HCT116 (cell line): ENCODE data around the gene PHYHIPL. TPM values are rescaled to one million over a fixed set of nuclear protein-coding genes. Genes with fewer than 3 reads are reported as not detected.

ENCODE experiments used
- ATAC-seq: fragments of 200-7000 bp; cut with Tn5 transposase; 2 replicates; pipeline ENCODE4 v1.9.1; 2020; ENCODE audit warnings: mild to moderate bottlenecking, moderate library complexity
- BruUV-seq: library from RNA; stranded (reverse); fragments of 400-500 nt; replicated peaks from 2 replicates; lab custom pipeline; 2021; lab: Mats Ljungman, UMichigan
- CTCF ChIA-PET: fragments of 300-600 bp; sonication (Branson Sonifier 250); formaldehyde crosslinking; loops from one replicate; lab custom pipeline; 2021; ENCODE audit warnings: antibody characterized with exemption; lab: Charles Lee
- POLR2A ChIA-PET: fragments of 300-600, 350-600 bp; sonication (Branson Sonifier 250); formaldehyde crosslinking; loops from one replicate; lab custom pipeline; 2021; ENCODE audit warnings: antibody characterized with exemption; lab: Charles Lee
- RAD21 ChIA-PET, 2 experiments: fragments of 300-600 bp; sonication (Branson Sonifier 250); formaldehyde crosslinking; loops; one replicate each; lab custom pipeline; 2023; ENCODE audit warnings: low total read pairs in 2 of 2; ENCODE audit not compliant: uncharacterized antibody in 2 of 2, unreplicated experiment in 2 of 2, low non-redundant PET in 1 of 2; lab: Charles Lee
- DNase-seq: peaks from one replicate; pipeline ENCODE4 v3.0.0-alpha.2; 2010; ENCODE audit warnings: low read depth, low spot score
- H2AFZ ChIP-seq: fragments of 200-600 bp; shearing (Covaris generic), sonication (generic); 2 replicates; pipeline ENCODE4 v1.6.1; 2017; ENCODE audit warnings: low read depth, mixed run types, mixed read lengths, antibody characterized with exemption, low read length; ENCODE audit not compliant: poor library complexity, severe bottlenecking
- H3K27ac ChIP-seq: 2 replicates; pipeline ENCODE4 v1.5.1; 2012; ENCODE audit warnings: low read depth, low read length
- H3K27me3 ChIP-seq: fragments of 200-600 bp; sonication (generic); 2 replicates; pipeline ENCODE4 v1.6.1; 2016; ENCODE audit warnings: mixed run types, low read length, mixed read lengths; ENCODE audit not compliant: insufficient read depth
- H3K36me3 ChIP-seq, 2 experiments: fragments of 200-500 bp in 1 of 2; fragments of 200-600 bp in 1 of 2; sonication (Bioruptor generic) in 1 of 2; sonication (generic) in 1 of 2; 2 replicates each; pipeline versions ENCODE4 v1.5.1 to v1.6.1; 2014 to 2016; ENCODE audit warnings: low read length in 2 of 2, inconsistent platforms in 1 of 2, mixed read lengths in 1 of 2, mixed run types in 1 of 2; ENCODE audit not compliant: insufficient read depth in 2 of 2, control insufficient read depth in 1 of 2
- H3K4me1 ChIP-seq, 2 experiments: fragments of 200-600 bp in 1 of 2; sonication (generic) in 1 of 2; 2 replicates each; pipeline versions ENCODE4 v1.5.1 to v1.6.1; 2012 to 2017; ENCODE audit warnings: low read length in 2 of 2, inconsistent platforms in 1 of 2, mild to moderate bottlenecking in 1 of 2, mixed read lengths in 1 of 2, mixed run types in 1 of 2, moderate library complexity in 1 of 2; ENCODE audit not compliant: insufficient read depth in 2 of 2, control insufficient read depth in 1 of 2
- H3K4me2 ChIP-seq: fragments of 200-600 bp; sonication (generic); 2 replicates; pipeline ENCODE4 v1.6.1; 2017; ENCODE audit warnings: mixed run types, low read length, mixed read lengths
- H3K4me3 ChIP-seq, 2 experiments: fragments of 200-600 bp in 1 of 2; sonication (generic) in 1 of 2; replicated peaks in 1 of 2; 2 replicates each; pipeline ENCODE4 v1.5.1; 2011 to 2016; ENCODE audit warnings: low read length in 2 of 2, control low read depth in 1 of 2, low read depth in 1 of 2, mild to moderate bottlenecking in 1 of 2, mixed read lengths in 1 of 2, mixed run types in 1 of 2
- H3K79me2 ChIP-seq: fragments of 200-600 bp; sonication (generic); 2 replicates; pipeline ENCODE4 v1.6.1; 2017; ENCODE audit warnings: mild to moderate bottlenecking, mixed run types, low read length, moderate library complexity, mixed read lengths; ENCODE audit not compliant: insufficient read depth
- H3K9ac ChIP-seq: fragments of 200-600 bp; sonication (generic); 2 replicates; pipeline ENCODE4 v1.6.1; 2016; ENCODE audit warnings: low read length, mixed read lengths
- H3K9me2 ChIP-seq: fragments of 200-600 bp; sonication (generic), shearing (Covaris generic); 2 replicates; pipeline ENCODE4 v1.6.1; 2017; ENCODE audit warnings: mixed run types, mild to moderate bottlenecking, moderate library complexity; ENCODE audit not compliant: insufficient read depth
- H3K9me3 ChIP-seq, 2 experiments: fragments of 200-500 bp in 1 of 2; fragments of 200-600 bp in 1 of 2; sonication (Bioruptor generic) in 1 of 2; sonication (generic) in 1 of 2; 2 replicates each; pipeline ENCODE4 v1.6.1; 2014 to 2017; ENCODE audit warnings: low read length in 2 of 2, mixed read lengths in 2 of 2, inconsistent platforms in 1 of 2, low read depth in 1 of 2, mild to moderate bottlenecking in 1 of 2, mixed run types in 1 of 2, moderate library complexity in 1 of 2; ENCODE audit not compliant: control insufficient read depth in 1 of 2, insufficient read depth in 1 of 2
- H4K20me1 ChIP-seq: fragments of 200-600 bp; sonication (generic), shearing (Covaris generic); 2 replicates; pipeline ENCODE4 v1.6.1; 2017; ENCODE audit warnings: mixed run types, mild to moderate bottlenecking, moderate library complexity; ENCODE audit not compliant: insufficient read depth
- CBX3 ChIP-seq: IDR thresholded peaks from 2 replicates; pipeline ENCODE4 v1.6.1; 2012; ENCODE audit warnings: low read depth
- EGR1 ChIP-seq: IDR thresholded peaks from 2 replicates; pipeline ENCODE4 v1.6.1; 2012; ENCODE audit warnings: low read depth
- EZH2phosphoT487 ChIP-seq: fragments of 200-600 bp; IDR thresholded peaks from 2 replicates; pipeline ENCODE4 v1.6.1; 2018; ENCODE audit warnings: antibody characterized with exemption, borderline replicate concordance
- FOSL1 ChIP-seq: IDR thresholded peaks from 2 replicates; pipeline ENCODE4 v1.6.1; 2012; ENCODE audit warnings: low read depth
- JUND ChIP-seq: IDR thresholded peaks from 2 replicates; pipeline ENCODE4 v1.6.1; 2012
- POLR2A ChIP-seq: IDR thresholded peaks from 2 replicates; pipeline ENCODE4 v1.7.0; 2011; ENCODE audit warnings: borderline replicate concordance; ENCODE audit not compliant: insufficient read depth, insufficient read length; ENCODE audit errors: extremely low read depth
- POLR2AphosphoS5 ChIP-seq: IDR thresholded peaks from 2 replicates; pipeline ENCODE4 v1.6.1; 2011; ENCODE audit warnings: mild to moderate bottlenecking, low read depth, low read length, moderate library complexity
- YY1 ChIP-seq: IDR thresholded peaks from 2 replicates; pipeline ENCODE4 v1.6.1; 2011; ENCODE audit warnings: low read length, low read depth, moderate library complexity, mild to moderate bottlenecking; ENCODE audit not compliant: insufficient replicate concordance; ENCODE audit errors: extremely low read depth
- ZFX ChIP-seq: fragments of 450-650 bp; IDR thresholded peaks from 2 replicates; pipeline ENCODE4 v1.6.1; 2017
- intact Hi-C: fragments of 100-400 bp; cut with micrococcal nuclease; formaldehyde crosslinking; loops from 2 replicates; pipeline ENCODE4 v1.10.0; 2022
- total RNA-seq: library from RNA; stranded (reverse); gene quantifications from one replicate; pipeline ENCODE4 v1.2.1, GENCODE V29; 2021; ENCODE audit not compliant: unreplicated experiment
- TF ChIP-seq, protein P1 (sequence below): IDR thresholded peaks from 2 replicates; pipeline ENCODE4 v1.6.1; 2012
- TF ChIP-seq, protein P2 (sequence below): IDR thresholded peaks from 2 replicates; pipeline ENCODE4 v1.6.1; 2012
- TF ChIP-seq, protein P3 (sequence below): IDR thresholded peaks from 2 replicates; pipeline ENCODE4 v1.6.1; 2011; ENCODE audit warnings: mild to moderate bottlenecking, low read length, moderate library complexity; ENCODE audit not compliant: insufficient replicate concordance; ENCODE audit errors: extremely low read depth

PHYHIPL gene
- total RNA-seq, 1 experiment from 2014 or later = not detected

DNA sequence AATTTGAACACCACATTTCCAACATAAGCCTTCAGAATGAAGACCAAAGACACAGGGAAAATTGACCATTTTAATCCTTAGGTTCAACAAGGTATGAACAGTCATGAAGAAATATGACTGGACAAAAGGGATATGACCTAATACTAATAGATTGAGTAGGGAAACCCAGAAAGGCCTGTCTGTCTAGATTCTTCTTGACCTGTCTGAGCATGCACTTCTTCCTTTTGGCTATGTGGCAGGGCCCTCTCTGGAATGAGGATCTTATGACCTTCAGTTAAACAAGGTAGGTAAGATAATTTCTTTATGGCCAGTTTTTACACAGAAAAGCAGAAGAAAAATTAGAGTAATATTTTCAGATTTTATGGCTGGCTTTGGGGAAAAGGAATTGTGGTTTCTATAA is 3.0 kb upstream of the PHYHIPL start (continued):
- TF ChIP-seq POLR2AphosphoS5 = no peak

DNA sequence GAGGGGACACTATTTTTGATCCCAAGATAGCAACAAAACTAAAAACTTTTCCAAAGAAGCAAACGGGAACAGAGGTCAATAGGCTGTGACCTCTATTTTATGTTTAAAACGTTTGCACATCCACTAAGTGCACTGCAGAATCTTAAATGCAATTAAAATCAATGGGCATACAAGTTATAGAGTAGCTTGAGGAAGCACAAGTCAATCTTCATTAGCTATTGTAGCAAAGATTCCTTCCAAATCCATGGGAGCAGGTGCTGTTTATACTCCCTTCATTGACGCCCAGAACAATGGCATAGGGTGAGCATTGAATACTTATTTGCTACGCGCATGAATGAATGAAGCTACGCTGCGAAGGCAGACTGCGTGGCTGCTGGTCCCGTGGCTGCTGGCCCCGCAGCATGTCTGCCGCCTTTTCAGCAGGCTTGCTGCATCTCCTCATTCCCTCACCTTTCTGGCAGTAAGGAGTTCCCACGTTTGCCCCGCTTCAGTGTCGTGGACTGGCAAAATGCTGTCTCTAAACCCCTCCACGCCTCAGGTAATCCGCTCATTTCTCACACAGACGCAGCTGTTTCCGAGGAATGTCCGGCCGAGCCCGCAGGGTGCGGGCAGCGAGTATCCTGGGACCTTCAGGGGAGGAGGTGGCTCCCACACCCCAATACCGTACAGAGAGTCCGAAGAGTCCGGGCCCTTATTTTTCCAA is 754 bp upstream of the PHYHIPL start:
- no TSS peak for BruUV-seq
- no peak overlapping the region for H2AFZ ChIP-seq
- H3K4me1 ChIP-seq = no peaks in the 10 kb centered on the region
- intact Hi-C loops = no loop called here
- H3K27me3 ChIP-seq = no peaks in the 10 kb centered on the region
- no peaks in the 10 kb centered on the region for H3K79me2 ChIP-seq
- no peak overlapping the region for H3K4me3 ChIP-seq
- ATAC-seq (no peak), DNase-seq (no peak)
- H3K27ac ChIP-seq = no peak overlapping the region
- no peak overlapping the region for H3K4me2 ChIP-seq
- H3K9me2 ChIP-seq = no peaks in the 10 kb centered on the region
- no peaks in the 10 kb centered on the region for H4K20me1 ChIP-seq
- POLR2A ChIA-PET = no interaction called here
- RAD21 ChIA-PET = no interaction called here
- CTCF ChIA-PET = no interaction called here
- TF ChIP-seq CBX3 (no peak), JUND (no peak), YY1 (no peak), EZH2phosphoT487 (no peak), ZFX (no peak), POLR2A (no peak), EGR1 (no peak), FOSL1 (no peak)
- TF ChIP-seq, protein P1, sequence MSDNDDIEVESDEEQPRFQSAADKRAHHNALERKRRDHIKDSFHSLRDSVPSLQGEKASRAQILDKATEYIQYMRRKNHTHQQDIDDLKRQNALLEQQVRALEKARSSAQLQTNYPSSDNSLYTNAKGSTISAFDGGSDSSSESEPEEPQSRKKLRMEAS = no peak
- TF ChIP-seq, protein P2, sequence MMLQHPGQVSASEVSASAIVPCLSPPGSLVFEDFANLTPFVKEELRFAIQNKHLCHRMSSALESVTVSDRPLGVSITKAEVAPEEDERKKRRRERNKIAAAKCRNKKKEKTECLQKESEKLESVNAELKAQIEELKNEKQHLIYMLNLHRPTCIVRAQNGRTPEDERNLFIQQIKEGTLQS = no peak
- TF ChIP-seq, protein P3, sequence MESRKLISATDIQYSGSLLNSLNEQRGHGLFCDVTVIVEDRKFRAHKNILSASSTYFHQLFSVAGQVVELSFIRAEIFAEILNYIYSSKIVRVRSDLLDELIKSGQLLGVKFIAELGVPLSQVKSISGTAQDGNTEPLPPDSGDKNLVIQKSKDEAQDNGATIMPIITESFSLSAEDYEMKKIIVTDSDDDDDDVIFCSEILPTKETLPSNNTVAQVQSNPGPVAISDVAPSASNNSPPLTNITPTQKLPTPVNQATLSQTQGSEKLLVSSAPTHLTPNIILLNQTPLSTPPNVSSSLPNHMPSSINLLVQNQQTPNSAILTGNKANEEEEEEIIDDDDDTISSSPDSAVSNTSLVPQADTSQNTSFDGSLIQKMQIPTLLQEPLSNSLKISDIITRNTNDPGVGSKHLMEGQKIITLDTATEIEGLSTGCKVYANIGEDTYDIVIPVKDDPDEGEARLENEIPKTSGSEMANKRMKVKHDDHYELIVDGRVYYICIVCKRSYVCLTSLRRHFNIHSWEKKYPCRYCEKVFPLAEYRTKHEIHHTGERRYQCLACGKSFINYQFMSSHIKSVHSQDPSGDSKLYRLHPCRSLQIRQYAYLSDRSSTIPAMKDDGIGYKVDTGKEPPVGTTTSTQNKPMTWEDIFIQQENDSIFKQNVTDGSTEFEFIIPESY = no peak
- no peak overlapping the region for H3K9ac ChIP-seq
- no peaks in the 10 kb centered on the region for H3K36me3 ChIP-seq
- no peaks in the 10 kb centered on the region for H3K9me3 ChIP-seq
